ENCODE data around the gene IDUA.

GRCh38 chr4:973431-974397 lies 13.1 kb upstream of the IDUA start, which contains the start of gene DGKQ:
- TF ChIP-seq CTCF (IDR thresholded peaks at IDR 0.05): no peak
- TF ChIP-seq EZH2 (IDR thresholded peaks at IDR 0.05; ENCODE audit: borderline replicate concordance, insufficient read depth, low read depth, low read length, poor library complexity, severe bottlenecking): no peak

All from B cell (primary cell).